Measurements from ENCODE around the gene DDIT3.
"Not testable (repeated sequence)": the region's sequence is repeated elsewhere in the genome, so short reads cannot be mapped to it uniquely, and the experiment has no call there.

DDIT3 gene

DNA sequence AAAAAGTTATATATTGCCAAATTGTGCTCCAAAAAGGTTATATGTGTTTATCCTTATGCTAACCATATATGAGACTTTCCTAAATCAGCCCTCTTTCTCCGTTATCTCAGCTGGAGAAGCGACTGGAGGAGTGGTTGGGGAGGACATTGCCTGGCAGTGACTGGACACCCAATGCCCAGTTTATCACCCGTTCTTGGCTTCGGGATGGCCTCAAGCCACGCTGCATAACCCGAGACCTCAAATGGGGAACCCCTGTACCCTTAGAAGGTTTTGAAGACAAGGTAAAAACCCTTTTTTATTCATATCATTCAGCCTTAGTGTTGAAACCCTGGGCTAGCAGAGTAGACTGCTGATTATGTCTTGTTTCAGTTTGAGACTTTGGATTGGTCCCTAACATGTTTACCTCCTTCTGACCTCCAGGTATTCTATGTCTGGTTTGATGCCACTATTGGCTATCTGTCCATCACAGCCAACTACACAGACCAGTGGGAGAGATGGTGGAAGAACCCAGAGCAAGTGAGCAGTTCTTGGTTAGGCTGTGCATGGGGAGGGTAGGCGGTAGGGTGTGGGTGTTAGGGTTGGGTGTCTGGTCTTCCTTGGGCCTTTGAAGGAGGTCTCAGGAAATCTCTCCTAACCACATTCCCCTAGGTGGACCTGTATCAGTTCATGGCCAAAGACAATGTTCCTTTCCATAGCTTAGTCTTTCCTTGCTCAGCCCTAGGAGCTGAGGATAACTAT, 8.6 kb downstream of the DDIT3 start:
- DNase-seq, result no peak

DNA sequence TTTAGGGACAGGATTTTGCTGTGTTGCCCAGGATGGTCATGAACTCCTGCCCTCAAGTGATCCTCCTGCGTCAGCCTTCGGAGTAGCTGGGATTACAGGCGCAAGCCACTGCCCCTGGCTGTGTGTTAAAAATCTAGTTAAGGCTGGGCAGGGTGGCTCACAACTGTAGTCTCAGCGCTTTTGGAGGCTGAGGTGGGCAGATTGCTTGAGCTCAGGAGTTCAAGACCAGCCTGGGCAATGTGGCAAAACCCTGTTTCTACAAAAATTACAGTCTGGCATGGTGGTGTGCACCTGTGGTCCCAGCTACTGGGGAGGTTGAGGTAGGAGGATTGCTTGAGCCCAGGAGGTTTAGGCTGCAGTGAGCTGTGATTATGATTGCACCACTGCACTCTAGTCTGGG, 9.2 kb downstream of the DDIT3 start:
- DNase-seq, result no peak

DNA sequence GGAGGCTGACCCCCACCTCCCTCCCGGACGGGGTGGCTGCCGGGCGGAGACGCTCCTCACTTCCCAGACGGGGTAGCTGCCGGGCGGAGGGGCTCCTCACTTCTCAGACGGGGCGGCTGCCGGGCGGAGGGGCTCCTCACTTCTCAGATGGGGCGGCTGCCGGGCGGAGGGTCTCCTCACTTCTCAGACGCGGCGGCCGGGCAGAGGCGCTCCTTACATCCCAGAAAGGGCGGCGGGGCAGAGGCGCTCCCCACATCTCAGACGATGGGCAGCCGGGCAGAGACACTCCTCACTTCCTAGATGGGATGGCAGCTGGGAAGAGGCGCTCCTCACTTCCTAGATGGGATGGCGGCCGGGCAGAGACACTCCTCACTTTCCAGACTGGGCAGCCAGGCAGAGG, 12.5 kb downstream of the DDIT3 start:
- not testable (repeated sequence) for DNase-seq

DNA sequence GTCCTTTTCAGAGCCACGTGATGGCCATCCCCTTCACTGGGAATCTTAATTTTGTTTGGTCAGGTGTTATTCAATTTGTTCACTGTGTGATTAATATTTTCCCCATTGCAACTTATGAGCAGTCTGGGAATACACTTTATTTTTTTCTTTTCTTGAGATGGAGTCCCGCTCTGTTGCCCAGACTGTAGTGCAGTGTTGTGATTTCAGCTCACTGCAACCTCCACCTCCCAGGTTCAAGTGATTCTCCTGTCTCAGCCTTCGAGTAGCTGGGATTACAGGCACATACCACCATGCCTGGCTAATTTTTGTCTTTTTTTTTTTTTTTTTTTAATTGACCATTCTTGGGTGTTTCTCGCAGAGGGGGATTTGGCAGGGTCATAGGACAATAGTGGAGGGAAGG, 13.8 kb downstream of the DDIT3 start:
- not testable (repeated sequence) for DNase-seq

DNA sequence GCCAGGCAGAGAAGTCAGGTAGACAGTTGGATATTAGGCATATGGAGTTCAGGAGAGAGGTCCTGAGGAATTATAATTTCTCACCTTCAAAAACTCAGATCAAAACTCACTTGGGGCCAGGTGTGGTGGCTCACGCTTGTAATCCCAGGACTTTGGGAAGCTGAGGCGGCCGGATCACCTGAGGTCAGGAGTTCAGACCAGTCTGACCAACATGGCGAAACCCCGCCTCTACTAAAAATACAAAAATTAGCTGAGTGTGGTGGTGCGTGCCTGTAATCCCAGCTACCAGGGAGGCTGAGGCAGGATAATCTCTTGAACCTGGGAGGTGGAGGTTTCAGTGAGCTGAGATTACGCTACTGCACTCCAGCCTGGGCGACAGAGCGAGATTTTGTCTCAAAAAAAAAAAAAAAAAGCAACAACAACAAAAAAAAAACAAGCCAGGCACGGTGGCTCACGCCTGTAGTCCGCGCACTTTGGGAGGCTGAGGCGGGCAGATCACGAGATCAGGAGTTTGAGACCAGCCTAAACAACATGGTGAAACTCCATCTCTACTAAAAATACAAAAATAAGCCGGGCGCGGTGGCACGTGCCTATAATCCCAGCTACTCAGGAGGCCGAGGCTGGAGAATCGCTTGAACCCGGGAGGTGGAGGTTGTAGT, 17.9 kb downstream of the DDIT3 start:
- DNase-seq, result not testable (repeated sequence)

DNA sequence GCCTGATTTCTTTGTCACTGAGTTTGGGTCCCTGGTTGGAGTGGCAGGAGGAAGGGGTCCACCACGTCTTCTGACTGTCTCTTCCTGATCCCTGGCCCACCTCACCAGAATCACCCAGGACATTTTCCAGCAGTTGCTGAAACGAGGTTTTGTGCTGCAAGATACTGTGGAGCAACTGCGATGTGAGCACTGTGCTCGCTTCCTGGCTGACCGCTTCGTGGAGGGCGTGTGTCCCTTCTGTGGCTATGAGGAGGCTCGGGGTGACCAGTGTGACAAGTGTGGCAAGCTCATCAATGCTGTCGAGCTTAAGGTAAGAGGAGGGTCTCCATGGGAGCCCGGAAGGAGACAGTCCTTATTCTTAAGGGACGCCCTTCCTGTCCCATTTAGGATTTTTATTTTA, 20.1 kb downstream of the DDIT3 start:
- DNase-seq, result no peak

DNA sequence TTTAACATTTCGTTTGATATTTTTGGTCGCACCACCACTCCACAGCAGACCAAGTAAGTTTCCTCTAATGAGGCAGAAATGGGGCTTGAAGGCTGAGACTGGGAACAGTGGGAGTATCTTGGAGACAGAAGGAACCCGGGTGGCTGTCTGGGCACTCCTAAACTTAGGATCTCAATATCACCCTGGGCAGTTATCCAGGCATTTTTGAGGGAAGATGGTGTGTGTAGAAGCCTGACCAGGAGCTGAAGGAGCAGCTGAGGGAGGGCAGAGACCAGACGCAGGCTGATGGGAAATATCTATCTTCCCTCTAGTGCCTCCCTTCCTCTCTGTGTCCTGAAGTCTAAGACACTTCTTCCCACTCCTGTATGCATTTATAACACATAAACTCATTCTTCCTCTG, 21.7 kb downstream of the DDIT3 start:
- no peak for DNase-seq

DNA sequence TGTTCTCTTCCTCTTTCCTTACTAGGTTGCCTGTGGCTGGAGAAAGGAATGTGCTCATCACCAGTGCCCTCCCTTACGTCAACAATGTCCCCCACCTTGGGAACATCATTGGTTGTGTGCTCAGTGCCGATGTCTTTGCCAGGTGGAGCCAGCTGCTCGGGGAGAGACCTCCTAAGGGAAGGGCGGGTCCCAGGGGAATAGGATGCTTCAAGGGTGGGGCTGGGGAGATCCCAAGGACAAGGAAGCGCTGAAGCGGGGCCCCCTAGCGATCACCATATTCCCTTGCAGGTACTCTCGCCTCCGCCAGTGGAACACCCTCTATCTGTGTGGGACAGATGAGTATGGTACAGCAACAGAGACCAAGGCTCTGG, 22.2 kb downstream of the DDIT3 start:
- no peak for DNase-seq

DNA sequence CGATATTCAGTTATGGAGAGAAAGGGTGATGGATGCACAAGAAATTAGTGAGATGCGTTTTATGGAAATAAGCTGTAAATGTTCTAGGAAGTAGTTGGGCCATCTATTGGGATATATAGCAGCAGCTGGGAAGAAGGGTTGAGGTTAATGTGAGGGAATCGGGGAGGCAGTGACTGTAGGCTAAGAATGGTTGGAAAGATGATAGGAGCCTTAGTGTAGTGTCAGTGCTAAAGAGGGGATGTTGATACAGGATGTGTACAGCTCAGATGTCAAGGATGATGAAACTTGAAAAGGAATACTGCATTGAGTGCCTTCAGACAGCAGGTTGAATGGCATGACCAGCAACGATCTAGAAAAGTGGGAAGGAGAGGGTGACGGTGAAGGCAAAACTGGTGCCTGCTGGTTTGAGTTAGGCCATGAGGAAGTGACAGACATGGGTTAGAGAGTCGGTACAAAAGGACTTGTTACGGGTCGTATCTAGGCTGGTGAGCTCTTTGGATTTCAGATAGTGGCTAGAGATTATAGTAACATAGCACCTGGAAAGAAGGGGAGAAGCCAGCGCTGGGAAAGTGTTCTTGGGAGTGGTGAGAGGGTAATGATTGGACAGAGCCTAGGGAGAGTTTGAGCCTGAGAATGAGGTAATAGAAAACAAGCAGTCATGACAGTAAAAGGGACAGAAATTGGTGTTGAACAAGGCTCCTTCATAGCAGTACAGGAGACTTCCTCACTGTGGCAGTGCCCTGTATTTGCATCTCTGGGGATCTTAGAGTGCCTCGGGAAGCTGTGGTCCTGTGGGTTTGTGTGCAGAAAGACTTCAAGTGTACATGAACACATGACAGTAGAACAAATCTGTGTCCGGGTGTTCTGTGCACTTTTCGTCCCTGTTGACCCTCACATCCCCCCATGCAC, 22.8 kb downstream of the DDIT3 start:
- DNase-seq, result no peak

DNA sequence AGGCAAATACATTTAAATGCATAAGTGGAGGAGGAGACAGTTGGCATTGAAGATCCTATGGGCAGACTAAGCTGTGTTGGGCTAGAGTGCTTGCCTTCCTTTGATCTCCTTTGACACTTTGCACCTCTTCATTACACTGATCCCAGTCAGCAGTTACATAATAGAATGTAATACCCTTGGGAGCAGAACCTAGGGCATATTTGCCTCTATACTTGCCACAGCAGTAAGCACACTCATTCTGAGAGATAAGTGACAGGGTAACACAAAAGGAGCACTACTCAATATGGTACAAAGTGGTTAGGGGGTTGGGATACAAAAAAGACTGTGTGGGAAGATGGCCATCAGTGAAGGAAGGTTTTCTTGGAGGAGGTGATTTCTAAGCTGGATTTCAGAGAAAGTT, 23.5 kb downstream of the DDIT3 start:
- no peak for DNase-seq

DNA sequence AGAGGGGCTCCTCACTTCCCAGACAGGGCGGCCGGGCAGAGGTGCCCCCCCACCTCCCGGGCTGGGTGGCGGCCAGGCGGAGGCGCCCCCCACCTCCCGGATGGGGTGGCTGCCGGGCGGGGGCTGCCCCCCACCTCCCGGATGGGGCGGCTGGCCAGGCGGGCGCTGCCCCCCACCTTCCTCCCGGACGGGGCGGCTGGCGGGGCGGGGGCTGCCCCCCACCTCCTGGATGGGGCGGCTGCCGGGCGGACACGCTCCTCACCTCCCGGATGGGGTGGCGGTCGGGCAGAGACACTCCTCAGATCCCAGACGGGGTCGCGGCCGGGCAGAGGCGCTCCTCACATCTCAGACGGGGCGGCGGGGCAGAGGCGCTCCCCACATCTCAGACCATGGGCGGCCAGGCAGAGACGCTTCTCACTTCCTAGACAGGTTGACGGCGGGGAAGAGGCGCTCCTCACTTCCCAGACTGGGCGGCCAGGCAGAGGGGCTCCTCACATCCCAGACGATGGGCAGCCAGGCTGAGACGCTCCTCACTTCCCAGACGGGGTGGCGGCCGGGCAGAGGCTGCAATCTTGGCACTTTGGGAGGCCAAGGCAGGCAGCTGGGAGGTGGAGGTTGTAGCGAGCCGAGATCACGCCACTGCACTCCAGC, 25.1 kb downstream of the DDIT3 start:
- not testable (repeated sequence) for DNase-seq

DNA sequence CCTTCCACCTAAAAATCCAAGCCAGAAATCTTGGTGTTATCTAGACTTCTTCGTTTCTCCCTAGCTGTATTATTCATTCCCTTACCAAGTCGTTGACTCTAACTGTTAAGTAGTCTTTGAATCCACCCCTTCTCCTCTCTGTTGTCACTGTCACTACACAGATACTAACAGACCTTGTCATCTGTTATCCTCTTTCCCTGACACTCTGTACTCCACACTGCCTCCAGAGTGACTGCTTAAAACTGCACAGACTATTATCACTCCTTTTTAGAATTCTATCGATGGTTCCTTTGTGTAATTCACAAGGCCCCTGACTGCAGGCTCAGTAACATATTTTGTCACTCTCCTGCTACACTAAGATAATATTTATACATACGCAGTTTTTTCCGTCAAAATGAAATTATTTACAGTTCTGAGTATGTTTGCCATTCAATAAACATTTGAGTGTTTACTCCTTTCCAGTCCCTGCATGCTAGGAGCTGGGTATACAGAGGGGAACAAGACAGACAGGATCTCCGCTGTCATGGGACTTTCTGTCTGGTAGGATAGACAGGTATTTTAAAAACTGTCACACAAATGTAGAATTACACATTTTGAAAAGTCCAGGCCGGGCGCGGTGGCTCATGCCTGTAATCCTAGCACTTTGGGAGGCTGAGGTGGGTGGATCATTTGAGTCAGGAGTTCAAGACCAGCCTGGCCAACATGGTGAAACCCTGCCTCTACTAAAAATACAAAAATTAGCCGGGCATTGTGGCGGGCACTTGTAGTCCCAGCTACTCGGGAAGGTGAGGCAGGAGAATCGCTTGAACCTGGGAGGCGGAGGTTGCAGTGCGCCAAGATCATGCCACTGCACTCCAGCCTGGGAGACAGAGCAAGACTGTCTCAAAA, 28.7 kb downstream of the DDIT3 start:
- no peak for DNase-seq

DNA sequence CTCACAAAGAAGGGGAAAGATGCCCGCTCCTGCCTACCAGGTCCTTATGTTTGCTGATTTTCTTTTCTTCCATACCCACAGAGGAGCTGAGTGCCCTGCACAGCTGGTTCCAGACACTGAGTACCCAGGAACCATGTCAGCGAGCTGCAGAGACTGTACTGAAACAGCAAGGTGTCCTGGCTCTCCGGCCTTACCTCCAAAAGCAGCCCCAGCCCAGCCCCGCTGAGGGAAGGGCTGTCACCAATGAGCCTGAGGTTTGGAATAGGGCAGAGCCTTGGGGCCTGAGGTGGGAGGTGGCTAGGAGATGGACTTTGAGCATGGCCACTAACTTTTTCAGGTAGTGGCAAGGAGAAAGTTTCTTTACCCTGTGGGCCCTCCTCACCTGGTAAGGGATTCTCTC, 30.2 kb downstream of the DDIT3 start:
- DNase-seq, result no peak

DNA sequence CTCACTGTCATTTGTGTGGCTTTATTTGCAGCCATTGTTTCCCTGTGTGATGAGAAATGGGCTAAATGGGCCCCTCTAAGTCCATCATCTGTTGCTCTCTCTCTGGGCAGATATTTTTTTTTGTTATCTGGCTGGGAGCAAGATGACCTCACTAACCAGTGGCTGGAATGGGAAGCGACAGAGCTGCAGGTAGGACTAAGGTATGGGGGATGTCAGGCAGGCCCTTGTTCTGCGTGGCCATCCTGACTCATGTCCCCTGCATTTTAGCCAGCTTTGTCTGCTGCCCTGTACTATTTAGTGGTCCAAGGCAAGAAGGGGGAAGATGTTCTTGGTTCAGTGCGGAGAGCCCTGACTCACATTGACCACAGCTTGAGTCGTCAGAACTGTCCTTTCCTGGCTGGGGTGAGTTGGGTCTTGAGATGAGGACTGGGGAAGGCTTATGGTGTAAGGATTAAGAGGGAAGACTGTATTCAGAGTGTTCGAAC, 31.1 kb downstream of the DDIT3 start:
- no peak for DNase-seq

DNA sequence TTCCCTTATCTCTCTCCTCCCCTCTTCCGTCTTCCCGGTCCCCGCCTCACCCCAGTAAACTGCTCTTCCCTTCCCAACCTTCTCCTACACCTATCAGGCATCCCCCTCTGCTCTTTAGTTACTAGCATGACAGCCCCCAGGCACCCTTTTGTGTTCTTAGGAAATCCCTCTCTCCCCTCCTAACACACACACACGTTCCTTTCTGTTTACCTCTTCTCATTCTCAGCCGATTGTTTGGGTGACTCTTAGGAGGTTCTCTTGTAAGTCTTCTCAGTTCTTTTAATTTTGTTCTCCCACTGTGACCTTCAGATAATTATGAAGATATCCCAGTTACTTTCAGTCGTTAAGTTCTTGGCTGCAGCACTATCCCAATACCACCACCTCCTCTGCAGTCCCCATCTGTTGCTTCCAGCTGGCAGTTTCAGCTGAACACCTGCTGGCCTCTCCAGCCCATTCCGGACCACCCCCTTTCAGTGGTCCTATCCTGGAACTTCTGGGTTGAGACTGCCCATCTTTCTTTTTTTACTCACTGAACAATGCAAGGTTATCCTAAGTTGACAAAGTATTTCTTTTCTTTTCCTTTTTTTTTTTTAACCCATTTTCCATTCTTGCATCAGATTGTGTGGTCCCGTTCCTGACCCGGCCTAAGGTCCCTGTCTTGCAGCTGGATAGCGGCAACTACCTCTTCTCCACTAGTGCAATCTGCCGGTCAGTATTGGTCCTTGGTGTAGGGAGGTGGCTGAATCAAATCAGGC, 31.7 kb downstream of the DDIT3 start:
- no peak for DNase-seq

DNA sequence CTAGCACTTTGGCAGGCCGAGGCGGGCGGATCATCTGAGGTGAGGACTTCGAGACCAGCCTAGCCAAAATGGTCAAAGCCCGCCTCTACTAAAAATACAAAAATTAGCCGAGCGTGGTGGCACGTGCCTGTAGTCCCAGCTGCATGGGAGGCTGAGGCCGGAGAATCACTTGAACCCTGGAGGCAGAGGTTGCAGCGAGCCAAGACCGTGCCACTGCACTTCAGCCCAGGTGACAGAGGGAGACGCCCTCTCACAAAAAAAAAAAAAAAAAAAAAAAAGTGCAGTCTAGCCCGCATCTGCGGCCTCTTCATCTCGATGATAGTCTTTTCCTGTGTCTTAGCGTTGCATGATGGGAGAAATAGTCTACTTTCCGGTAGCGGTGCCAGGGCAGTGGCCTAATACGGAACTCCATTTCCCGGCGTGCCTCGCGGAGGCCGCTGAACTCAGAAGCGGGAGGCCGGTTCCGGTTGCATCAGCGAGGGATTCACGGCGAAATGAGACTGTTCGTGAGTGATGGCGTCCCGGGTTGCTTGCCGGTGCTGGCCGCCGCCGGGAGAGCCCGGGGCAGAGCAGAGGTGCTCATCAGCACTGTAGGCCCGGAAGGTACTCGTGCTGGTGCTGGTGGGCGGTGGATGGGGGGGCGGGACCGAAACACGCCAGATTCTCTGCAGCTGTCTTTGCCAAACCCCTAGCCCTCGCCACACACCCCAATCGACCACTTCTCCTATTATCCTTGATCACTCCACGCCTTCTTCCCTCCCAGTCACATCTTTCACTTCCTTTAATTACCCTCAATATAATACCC, 32.5 kb downstream of the DDIT3 start, which contains the start of gene MARS1:
Gene MARS1 (plus strand): TSS at position 472 of the 805 bp plus-strand sequence. CDS start 23 bp downstream, at position 495.
- DNase-seq, result peak; percentile 94

DNA sequence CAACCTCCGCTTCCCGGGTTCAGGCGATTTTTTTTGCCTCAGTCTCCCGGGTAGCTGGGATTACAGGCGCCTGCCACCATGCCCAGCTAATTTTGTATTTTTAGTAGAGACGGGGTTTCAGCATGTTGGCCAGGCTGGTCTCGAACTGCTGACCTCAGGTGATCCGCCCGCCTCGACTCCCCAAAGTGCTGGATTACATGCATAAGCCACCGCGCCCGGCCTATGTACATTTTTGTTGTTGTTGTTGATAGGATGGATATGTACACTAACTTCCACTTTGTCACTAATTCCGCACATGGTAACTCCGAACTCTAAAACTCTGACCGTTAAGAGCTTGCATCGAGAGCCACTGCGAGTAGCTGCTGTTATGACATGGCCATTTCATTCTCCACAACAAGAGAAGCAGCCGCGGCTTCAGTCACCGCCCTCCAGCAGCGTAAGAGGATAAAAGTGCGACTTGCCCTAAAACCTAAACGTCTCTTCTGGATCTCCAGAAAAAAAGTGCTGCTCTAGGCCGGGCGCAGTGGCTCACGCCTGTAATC, 33.2 kb downstream of the DDIT3 start:
- DNase-seq, result no peak

DNA sequence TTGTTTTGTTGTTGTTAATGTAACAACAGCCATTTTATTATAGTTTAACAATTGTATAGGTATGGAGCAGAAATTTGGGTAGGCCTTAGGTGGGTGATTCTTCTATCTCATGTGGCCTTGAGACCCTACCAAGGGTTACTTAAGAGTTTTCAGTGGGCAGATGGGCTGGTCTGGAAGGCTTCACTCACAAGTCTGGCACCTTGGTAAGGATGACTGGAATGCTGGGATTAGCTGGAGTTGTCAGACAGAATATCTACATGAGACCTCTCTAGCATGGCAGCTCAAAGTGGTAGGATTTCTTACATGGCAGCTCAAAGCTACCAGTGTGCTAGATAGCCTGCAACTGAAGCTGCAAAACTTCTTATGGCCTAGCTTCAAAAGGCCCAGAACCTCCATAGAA, 34.6 kb downstream of the DDIT3 start:
- no peak for DNase-seq

DNA sequence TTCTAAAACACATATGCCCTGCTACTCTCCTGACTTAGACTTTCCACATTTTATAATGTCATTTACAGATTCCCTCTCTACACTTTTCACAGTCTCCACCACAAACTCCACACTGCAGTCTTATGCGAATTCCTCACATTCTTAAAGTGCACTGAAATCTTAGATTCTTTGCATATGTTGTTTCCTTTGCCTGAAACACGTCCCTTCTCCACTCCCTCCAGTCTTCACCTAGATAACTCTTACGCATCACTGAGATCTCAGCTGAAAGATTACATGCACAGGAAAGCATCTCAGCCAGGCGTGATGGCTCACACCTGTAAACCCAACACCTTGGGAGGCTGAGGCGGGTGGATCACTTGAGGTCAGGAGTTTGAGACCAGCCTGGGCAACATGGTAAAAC, 36.8 kb downstream of the DDIT3 start:
- DNase-seq, result no peak

DNA sequence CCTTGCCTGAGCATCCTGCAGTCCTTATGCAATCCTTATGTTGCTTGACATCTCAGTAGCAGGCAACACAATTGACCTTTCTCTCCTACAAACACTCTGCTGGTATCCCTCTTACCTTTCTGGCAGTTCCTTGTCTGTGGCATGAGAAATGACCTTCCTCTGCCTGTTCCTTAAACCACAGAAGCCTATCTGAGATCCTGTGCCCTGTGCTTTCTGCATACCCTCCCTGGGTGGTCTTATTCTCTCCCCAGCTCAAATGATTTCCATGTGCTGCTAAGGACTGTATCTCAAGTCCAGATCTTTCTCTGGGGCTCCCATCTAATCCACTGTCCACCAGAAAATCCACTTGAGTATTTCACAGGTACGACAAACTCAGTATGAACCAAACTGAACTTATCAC, 38.6 kb downstream of the DDIT3 start:
- DNase-seq, result no peak

All from SIG-M5 (cell line).